Suppressor macrophage (primary cell): Measurements from ENCODE around the gene TUBB1.
"Not testable (repeated sequence)": the region's sequence is repeated elsewhere in the genome, so short reads cannot be mapped to it uniquely, and the experiment has no call there.

ENCODE experiments used
- DNase-seq, 4 experiments: peaks; one replicate each; pipeline ENCODE4 v3.0.0-alpha.2; 2020 to 2022
- total RNA-seq, 17 experiments: gene quantifications; one replicate each; lab custom pipeline; 2026; ENCODE audit warnings: mixed read lengths in 6 of 17, inconsistent platforms in 3 of 17; lab: John Stamatoyannopoulos, UW

The TUBB1 gene
- total RNA-seq: 0 to 2.8 (median 0) reads per million in 17 experiments

GRCh38 chr20:59019217-59019616, at the start of gene TUBB1:
TSS of gene TUBB1 (plus strand) at chr20:59019429. CDS start at chr20:59019523, 94 bp downstream.
- DNase-seq: no peak

- DNase-seq: no peak
These were observed 49.8 kb upstream of the TUBB1 start for GRCh38 chr20:58969439-58969838.

GRCh38 chr20:58970146-58970545, 49.1 kb upstream of the TUBB1 start:
- peak in 1 of 4 experiments; percentile 28 for DNase-seq

- DNase-seq: no peak
These were observed 47.8 kb upstream of the TUBB1 start for GRCh38 chr20:58971429-58971828.

GRCh38 chr20:58973179-58973578, 46.0 kb upstream of the TUBB1 start:
- DNase-seq: no peak

- DNase-seq: peak in 1 of 4 experiments; percentile 23
These were observed 45.4 kb upstream of the TUBB1 start for GRCh38 chr20:58973866-58974265.

GRCh38 chr20:58975353-58975752, 43.9 kb upstream of the TUBB1 start:
- DNase-seq: no peak

GRCh38 chr20:58976061-58976730, 43.0 kb upstream of the TUBB1 start:
- no peak for DNase-seq

GRCh38 chr20:58978351-58979190, 40.7 kb upstream of the TUBB1 start:
- no peak for DNase-seq

GRCh38 chr20:58980711-58981627, 38.3 kb upstream of the TUBB1 start, which contains the start of gene NELFCD:
TSS of gene NELFCD (plus strand) at chr20:58981256. CDS start at chr20:58981310, 54 bp downstream.
- DNase-seq: peak; percentile 92 to 99 (median 96)

- DNase-seq: no peak
These were observed 37.4 kb upstream of the TUBB1 start for GRCh38 chr20:58981628-58982364.

GRCh38 chr20:58982406-58983114, 36.7 kb upstream of the TUBB1 start:
- no peak for DNase-seq

GRCh38 chr20:58983115-58983468, 36.1 kb upstream of the TUBB1 start:
- not testable (repeated sequence) for DNase-seq

GRCh38 chr20:58984691-58985090, 34.5 kb upstream of the TUBB1 start:
- DNase-seq: no peak

- DNase-seq: no peak
These were observed 33.6 kb upstream of the TUBB1 start for GRCh38 chr20:58985656-58986055.

GRCh38 chr20:58986286-58986967, 32.8 kb upstream of the TUBB1 start:
- DNase-seq: no peak

GRCh38 chr20:58986968-58987517, 32.2 kb upstream of the TUBB1 start:
- DNase-seq: no peak

GRCh38 chr20:58987790-58988564, 31.3 kb upstream of the TUBB1 start:
- DNase-seq: no peak

GRCh38 chr20:58988565-58988882, 30.7 kb upstream of the TUBB1 start:
- DNase-seq: no peak

- DNase-seq: no peak
These were observed 30.0 kb upstream of the TUBB1 start for GRCh38 chr20:58989196-58989595.
